ENCODE measurements around the gene HNRNPA3. TPM values are rescaled to one million over a fixed set of nuclear protein-coding genes. Genes with fewer than 3 reads are reported as not detected.
"Not testable (repeated sequence)": the region's sequence is repeated elsewhere in the genome, so short reads cannot be mapped to it uniquely, and the experiment has no call there.

HNRNPA3 gene
- total and polyA plus RNA-seq, 9 donors = 44.4 to 491 (median 381) TPM

GRCh38 chr2:177172034-177172880, 40.3 kb upstream of the HNRNPA3 start:
- H3K9me3 ChIP-seq (replicated peaks; ENCODE audit: control insufficient read depth, low read depth, low read length) = no peaks in the 10 kb centered on the region
- H3K27ac ChIP-seq (ENCODE audit: low read length) = no peak overlapping the region
- no peaks in the 10 kb centered on the region for H3K27me3 ChIP-seq (ENCODE audit: control insufficient read depth, insufficient read depth, low read length)
- no peak for DNase-seq
- peaks cover 2% of the 10 kb centered on the region for H3K4me1 ChIP-seq (ENCODE audit: control insufficient read depth, insufficient read depth, low read length)
- no peaks in the 10 kb centered on the region for H3K36me3 ChIP-seq (ENCODE audit: control insufficient read depth, insufficient read depth, low read length)
- H3K4me3 ChIP-seq (ENCODE audit: low read length) = no peak overlapping the region

GRCh38 chr2:177174486-177174885, 38.1 kb upstream of the HNRNPA3 start:
- Histone ChIP-seq H3K27ac (ENCODE audit: low read length) (no peak overlapping the region), H3K27me3 (ENCODE audit: control insufficient read depth, insufficient read depth, low read length) (no peaks in the 10 kb centered on the region), H3K9me3 (replicated peaks; ENCODE audit: control insufficient read depth, low read depth, low read length) (no peaks in the 10 kb centered on the region), H3K4me3 (ENCODE audit: low read length) (no peak overlapping the region), H3K36me3 (ENCODE audit: control insufficient read depth, insufficient read depth, low read length) (no peaks in the 10 kb centered on the region), H3K4me1 (ENCODE audit: control insufficient read depth, insufficient read depth, low read length) (peaks cover 2% of the 10 kb centered on the region)
- whole genome bisulfite sequencing (ENCODE audit: insufficient coverage) = 55% methylated on average over 2 of the region's 4 CpGs
- DNase-seq = no peak

GRCh38 chr2:177175917-177176668, 36.5 kb upstream of the HNRNPA3 start:
- no peak for DNase-seq
- Histone ChIP-seq H3K36me3 (ENCODE audit: control insufficient read depth, insufficient read depth, low read length) (no peaks in the 10 kb centered on the region), H3K4me1 (ENCODE audit: control insufficient read depth, insufficient read depth, low read length) (no peaks in the 10 kb centered on the region), H3K27ac (ENCODE audit: low read length) (no peak overlapping the region), H3K4me3 (ENCODE audit: low read length) (no peak overlapping the region), H3K27me3 (ENCODE audit: control insufficient read depth, insufficient read depth, low read length) (no peaks in the 10 kb centered on the region), H3K9me3 (replicated peaks; ENCODE audit: control insufficient read depth, low read depth, low read length) (no peaks in the 10 kb centered on the region)
- WGBS (ENCODE audit: insufficient coverage) = no CpG with 5 or more reads among the region's 7 CpGs

- Histone ChIP-seq H3K9me3 (replicated peaks; ENCODE audit: control insufficient read depth, low read depth, low read length) (no peaks in the 10 kb centered on the region), H3K36me3 (ENCODE audit: control insufficient read depth, insufficient read depth, low read length) (no peaks in the 10 kb centered on the region), H3K27me3 (ENCODE audit: control insufficient read depth, insufficient read depth, low read length) (no peaks in the 10 kb centered on the region), H3K4me1 (ENCODE audit: control insufficient read depth, insufficient read depth, low read length) (no peaks in the 10 kb centered on the region), H3K4me3 (ENCODE audit: low read length) (no peak overlapping the region), H3K27ac (ENCODE audit: low read length) (no peak overlapping the region)
- DNase-seq = no peak
- no CpG with 5 or more reads among the region's 1 CpG for WGBS (ENCODE audit: insufficient coverage)
Measured at GRCh38 chr2:177178797-177179196, 33.8 kb upstream of the HNRNPA3 start.

- DNase-seq = no peak
- Histone ChIP-seq H3K27me3 (ENCODE audit: control insufficient read depth, insufficient read depth, low read length) (no peaks in the 10 kb centered on the region), H3K4me3 (ENCODE audit: low read length) (no peak overlapping the region), H3K36me3 (ENCODE audit: control insufficient read depth, insufficient read depth, low read length) (no peaks in the 10 kb centered on the region), H3K4me1 (ENCODE audit: control insufficient read depth, insufficient read depth, low read length) (no peaks in the 10 kb centered on the region), H3K27ac (ENCODE audit: low read length) (no peak overlapping the region), H3K9me3 (replicated peaks; ENCODE audit: control insufficient read depth, low read depth, low read length) (no peaks in the 10 kb centered on the region)
- no CpG with 5 or more reads among the region's 2 CpGs for WGBS (ENCODE audit: insufficient coverage)
Measured at GRCh38 chr2:177179227-177179626, 33.4 kb upstream of the HNRNPA3 start.

- not testable (repeated sequence) for H3K4me1 ChIP-seq (ENCODE audit: control insufficient read depth, insufficient read depth, low read length); H3K4me3 ChIP-seq (ENCODE audit: low read length); H3K9me3 ChIP-seq (replicated peaks; ENCODE audit: control insufficient read depth, low read depth, low read length); H3K36me3 ChIP-seq (ENCODE audit: control insufficient read depth, insufficient read depth, low read length); H3K27ac ChIP-seq (ENCODE audit: low read length); DNase-seq; H3K27me3 ChIP-seq (ENCODE audit: control insufficient read depth, insufficient read depth, low read length)
Measured at GRCh38 chr2:177179671-177180070, 32.9 kb upstream of the HNRNPA3 start.

GRCh38 chr2:177180269-177181000, 32.2 kb upstream of the HNRNPA3 start:
- H3K27me3 ChIP-seq (ENCODE audit: control insufficient read depth, insufficient read depth, low read length) = no peaks in the 10 kb centered on the region
- H3K36me3 ChIP-seq (ENCODE audit: control insufficient read depth, insufficient read depth, low read length) = no peaks in the 10 kb centered on the region
- H3K4me1 ChIP-seq (ENCODE audit: control insufficient read depth, insufficient read depth, low read length) = no peaks in the 10 kb centered on the region
- no CpG with 5 or more reads among the region's 5 CpGs for WGBS (ENCODE audit: insufficient coverage)
- H3K4me3 ChIP-seq (ENCODE audit: low read length) = no peak overlapping the region
- DNase-seq = no peak
- H3K27ac ChIP-seq (ENCODE audit: low read length) = no peak overlapping the region
- no peaks in the 10 kb centered on the region for H3K9me3 ChIP-seq (replicated peaks; ENCODE audit: control insufficient read depth, low read depth, low read length)

GRCh38 chr2:177183860-177184259, 28.7 kb upstream of the HNRNPA3 start:
- H3K4me3 ChIP-seq (ENCODE audit: low read length) = no peak overlapping the region
- H3K9me3 ChIP-seq (replicated peaks; ENCODE audit: control insufficient read depth, low read depth, low read length) = no peaks in the 10 kb centered on the region
- H3K27me3 ChIP-seq (ENCODE audit: control insufficient read depth, insufficient read depth, low read length) = no peaks in the 10 kb centered on the region
- DNase-seq = no peak
- H3K27ac ChIP-seq (ENCODE audit: low read length) = no peak overlapping the region
- H3K36me3 ChIP-seq (ENCODE audit: control insufficient read depth, insufficient read depth, low read length) = no peaks in the 10 kb centered on the region
- H3K4me1 ChIP-seq (ENCODE audit: control insufficient read depth, insufficient read depth, low read length) = no peaks in the 10 kb centered on the region

- no peaks in the 10 kb centered on the region for H3K9me3 ChIP-seq (replicated peaks; ENCODE audit: control insufficient read depth, low read depth, low read length)
- H3K4me3 ChIP-seq (ENCODE audit: low read length) = no peak overlapping the region
- no peaks in the 10 kb centered on the region for H3K27me3 ChIP-seq (ENCODE audit: control insufficient read depth, insufficient read depth, low read length)
- WGBS (ENCODE audit: insufficient coverage) = no CpG with 5 or more reads among the region's 1 CpG
- no peak overlapping the region for H3K27ac ChIP-seq (ENCODE audit: low read length)
- DNase-seq = no peak
- H3K4me1 ChIP-seq (ENCODE audit: control insufficient read depth, insufficient read depth, low read length) = no peaks in the 10 kb centered on the region
- H3K36me3 ChIP-seq (ENCODE audit: control insufficient read depth, insufficient read depth, low read length) = no peaks in the 10 kb centered on the region
Measured at GRCh38 chr2:177184606-177185005, 28.0 kb upstream of the HNRNPA3 start.

- WGBS (ENCODE audit: insufficient coverage) = 73% methylated on average over 3 of the region's 7 CpGs
- not testable (repeated sequence) for H3K27me3 ChIP-seq (ENCODE audit: control insufficient read depth, insufficient read depth, low read length); DNase-seq; H3K27ac ChIP-seq (ENCODE audit: low read length); H3K4me3 ChIP-seq (ENCODE audit: low read length); H3K4me1 ChIP-seq (ENCODE audit: control insufficient read depth, insufficient read depth, low read length); H3K36me3 ChIP-seq (ENCODE audit: control insufficient read depth, insufficient read depth, low read length); H3K9me3 ChIP-seq (replicated peaks; ENCODE audit: control insufficient read depth, low read depth, low read length)
Measured at GRCh38 chr2:177186038-177186437, 26.6 kb upstream of the HNRNPA3 start.

Measured in muscle of leg (tissue), 11 donors.